HG02885 (cell line): ENCODE data around the gene ANKZF1.
A peak's percentile ranks its signal among the peaks of the same experiment; 100 is the strongest.

Experiments
- ATAC-seq: cut with Tn5 transposase; IDR thresholded peaks from one replicate; pipeline ENCODE4 v1.9.1; 2021; ENCODE audit warnings: mild to moderate bottlenecking; ENCODE audit not compliant: unreplicated experiment, poor library complexity

Gene ANKZF1

GRCh38 chr2:219279151-219279915, 49.7 kb downstream of the ANKZF1 start, which contains the start of gene DNAJB2:
TSS of gene DNAJB2 (plus strand) at chr2:219279366. CDS start at chr2:219279834, 468 bp downstream.
- ATAC-seq = peak; percentile 85

GRCh38 chr2:219279916-219280516, 50.4 kb downstream of the ANKZF1 start:
- no peak for ATAC-seq

- ATAC-seq = no peak
These were observed 51.0 kb downstream of the ANKZF1 start for GRCh38 chr2:219280651-219281050.

- ATAC-seq = no peak
These were observed 52.0 kb downstream of the ANKZF1 start for GRCh38 chr2:219281588-219281987.

GRCh38 chr2:219282375-219282774, 52.8 kb downstream of the ANKZF1 start:
- ATAC-seq = no peak

GRCh38 chr2:219282943-219283581, 53.5 kb downstream of the ANKZF1 start:
- ATAC-seq = no peak

GRCh38 chr2:219284501-219285372, 55.1 kb downstream of the ANKZF1 start:
- ATAC-seq = no peak

- no peak for ATAC-seq
These were observed 55.7 kb downstream of the ANKZF1 start for GRCh38 chr2:219285373-219285735.

- no peak for ATAC-seq
These were observed 56.4 kb downstream of the ANKZF1 start for GRCh38 chr2:219285894-219286425.
